ENCODE results near the gene JMJD1C. TPM values are rescaled to one million over a fixed set of nuclear protein-coding genes. Genes with fewer than 3 reads are reported as not detected.
"Not testable (repeated sequence)": the region's sequence is repeated elsewhere in the genome, so short reads cannot be mapped to it uniquely, and the experiment has no call there.

The JMJD1C gene
- total RNA-seq, 2 donors from 2014 or later = 68.7 to 74.5 TPM

GRCh38 chr10:63313066-63313717, 152.6 kb downstream of the JMJD1C start:
- H3K4me3 Mint-ChIP-seq = no peak overlapping the region
- no peaks in the 10 kb centered on the region for H3K36me3 Mint-ChIP-seq (ENCODE audit: low read depth)
- H3K27ac Mint-ChIP-seq = no peak overlapping the region
- peaks cover 5% of the 10 kb centered on the region for H3K4me1 Mint-ChIP-seq
- ATAC-seq (replicated peaks) = no peak
- no peaks in the 10 kb centered on the region for H3K27me3 Mint-ChIP-seq
- H3K9me3 Mint-ChIP-seq = no peaks in the 10 kb centered on the region

DNA sequence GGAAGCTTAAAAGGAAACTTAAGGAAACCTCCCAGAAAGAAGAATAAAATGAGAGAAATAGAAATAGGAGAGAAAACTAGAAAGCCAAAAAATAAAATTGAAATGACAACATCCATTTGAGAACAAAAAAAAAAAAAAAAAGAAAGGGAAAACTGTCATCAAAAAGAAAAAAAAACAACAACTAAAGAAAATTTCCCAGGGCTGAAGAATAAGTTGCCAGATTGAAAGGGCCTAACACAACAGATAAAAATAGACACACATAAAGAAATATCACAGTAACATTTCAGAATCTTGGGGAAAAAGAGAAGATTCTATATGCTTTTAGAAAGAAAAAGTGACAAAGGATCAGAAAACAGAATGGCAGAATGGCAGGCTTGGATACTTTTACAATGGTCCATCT, 157.1 kb downstream of the JMJD1C start:
- Mint-ChIP-seq H3K4me1 (peaks cover 5% of the 10 kb centered on the region), H3K4me3 (no peak overlapping the region), H3K9me3 (no peaks in the 10 kb centered on the region), H3K27ac (peak overlapping the region; percentile 71), H3K27me3 (no peaks in the 10 kb centered on the region), H3K36me3 (ENCODE audit: low read depth) (no peaks in the 10 kb centered on the region)
- no peak for ATAC-seq (replicated peaks)

DNA sequence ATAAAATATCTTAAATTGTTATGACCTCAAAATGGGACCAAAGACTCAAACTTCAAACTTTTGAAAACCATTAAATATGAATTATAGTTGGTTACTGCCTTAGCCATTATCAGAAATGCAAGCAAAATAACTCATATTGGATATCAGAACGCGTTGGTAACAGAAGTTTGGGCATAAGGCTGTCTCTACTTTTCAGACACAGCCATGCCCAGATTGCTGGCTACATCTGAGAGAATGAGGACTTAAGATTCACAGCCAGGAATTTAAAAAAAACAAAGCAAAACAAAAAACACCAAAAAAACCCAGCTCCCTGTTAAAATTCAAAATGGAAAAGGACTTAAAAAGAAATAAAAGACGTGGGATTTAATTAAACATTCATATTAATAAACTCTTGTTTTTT, 161.6 kb downstream of the JMJD1C start:
- Mint-ChIP-seq H3K9me3 (no peaks in the 10 kb centered on the region), H3K4me1 (peaks cover 10% of the 10 kb centered on the region), H3K27me3 (no peaks in the 10 kb centered on the region), H3K36me3 (ENCODE audit: low read depth) (no peaks in the 10 kb centered on the region), H3K27ac (no peak overlapping the region), H3K4me3 (no peak overlapping the region)
- no peak for ATAC-seq (replicated peaks)

GRCh38 chr10:63300801-63301200, 165.0 kb downstream of the JMJD1C start:
- Mint-ChIP-seq H3K4me3 (no peak overlapping the region), H3K36me3 (ENCODE audit: low read depth) (no peaks in the 10 kb centered on the region), H3K9me3 (no peaks in the 10 kb centered on the region), H3K27me3 (no peaks in the 10 kb centered on the region), H3K27ac (no peak overlapping the region), H3K4me1 (peaks cover 5% of the 10 kb centered on the region)
- no peak for ATAC-seq (replicated peaks)

DNA sequence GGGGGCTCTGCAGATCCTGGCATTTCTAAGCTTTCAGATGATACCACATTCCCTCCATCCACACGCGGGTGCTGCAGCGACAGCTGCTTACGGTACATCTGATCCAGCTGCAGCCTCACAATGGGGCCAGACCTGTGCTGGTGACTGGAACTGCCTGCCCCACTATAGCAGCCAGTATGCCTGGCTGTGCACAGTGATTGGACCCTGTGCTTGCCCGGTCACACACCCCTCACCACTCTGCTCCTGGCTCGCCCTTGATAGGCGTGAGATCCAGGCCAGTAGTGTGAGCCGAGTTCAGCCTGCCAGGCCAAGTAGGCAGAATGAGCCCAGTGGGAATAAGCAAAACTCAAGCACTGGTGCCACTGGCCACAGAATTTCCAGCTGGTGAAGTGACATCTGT, 167.8 kb downstream of the JMJD1C start:
- Mint-ChIP-seq H3K9me3 (no peaks in the 10 kb centered on the region), H3K27ac (peak overlapping the region; percentile 9), H3K27me3 (no peaks in the 10 kb centered on the region), H3K4me3 (no peak overlapping the region), H3K36me3 (ENCODE audit: low read depth) (no peaks in the 10 kb centered on the region), H3K4me1 (peaks cover 11% of the 10 kb centered on the region)
- ATAC-seq (replicated peaks) = no peak

GRCh38 chr10:63294781-63295180, 171.0 kb downstream of the JMJD1C start:
- no peak overlapping the region for H3K4me3 Mint-ChIP-seq
- H3K4me1 Mint-ChIP-seq = peaks cover 7% of the 10 kb centered on the region
- ATAC-seq (replicated peaks) = no peak
- no peak overlapping the region for H3K27ac Mint-ChIP-seq
- no peaks in the 10 kb centered on the region for H3K27me3 Mint-ChIP-seq
- no peaks in the 10 kb centered on the region for H3K9me3 Mint-ChIP-seq
- H3K36me3 Mint-ChIP-seq (ENCODE audit: low read depth) = no peaks in the 10 kb centered on the region

DNA sequence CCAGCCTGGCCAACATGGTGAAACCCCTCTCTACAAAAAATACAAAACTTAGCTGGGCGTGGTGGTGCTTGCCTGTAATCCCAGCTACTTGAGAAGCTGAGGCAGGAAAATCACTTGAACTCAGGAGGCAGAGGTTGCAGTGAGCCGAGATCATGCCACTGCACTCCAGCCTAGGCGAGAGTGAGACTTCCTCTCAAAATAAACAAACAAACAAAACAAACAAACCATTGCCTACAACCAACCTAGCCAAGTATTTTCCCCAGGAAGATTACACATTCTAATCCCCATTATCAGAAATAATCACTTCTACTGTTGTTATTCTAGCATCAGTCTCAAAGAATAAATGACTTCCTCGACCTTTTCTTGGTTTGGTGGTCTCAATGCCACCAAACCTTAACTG, 172.9 kb downstream of the JMJD1C start:
- not testable (repeated sequence) for H3K4me3 Mint-ChIP-seq; H3K27ac Mint-ChIP-seq; H3K4me1 Mint-ChIP-seq; H3K36me3 Mint-ChIP-seq (ENCODE audit: low read depth); H3K9me3 Mint-ChIP-seq; ATAC-seq (replicated peaks); H3K27me3 Mint-ChIP-seq

DNA sequence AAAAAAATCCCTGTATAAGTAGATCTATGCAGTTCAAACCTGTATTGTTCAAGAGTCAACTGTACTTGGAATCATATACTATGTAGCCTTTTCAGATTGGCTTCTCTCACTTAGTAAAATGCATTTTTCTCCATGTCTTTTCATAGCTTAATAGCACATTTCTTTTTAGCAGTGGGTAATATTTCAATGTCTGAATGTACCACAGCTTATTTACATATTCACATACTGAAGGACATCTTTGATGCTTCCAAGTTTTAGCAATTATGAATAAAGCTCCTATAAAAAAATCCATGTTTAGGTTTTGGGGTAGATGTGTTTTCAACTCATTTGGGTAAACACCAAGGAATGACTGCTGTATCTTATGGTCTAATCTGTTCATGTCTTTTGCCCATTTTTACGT, 177.6 kb downstream of the JMJD1C start:
- no peaks in the 10 kb centered on the region for H3K9me3 Mint-ChIP-seq
- no peak for ATAC-seq (replicated peaks)
- no peak overlapping the region for H3K4me3 Mint-ChIP-seq
- no peak overlapping the region for H3K27ac Mint-ChIP-seq
- no peaks in the 10 kb centered on the region for H3K36me3 Mint-ChIP-seq (ENCODE audit: low read depth)
- H3K4me1 Mint-ChIP-seq = peaks cover 4% of the 10 kb centered on the region
- no peaks in the 10 kb centered on the region for H3K27me3 Mint-ChIP-seq

DNA sequence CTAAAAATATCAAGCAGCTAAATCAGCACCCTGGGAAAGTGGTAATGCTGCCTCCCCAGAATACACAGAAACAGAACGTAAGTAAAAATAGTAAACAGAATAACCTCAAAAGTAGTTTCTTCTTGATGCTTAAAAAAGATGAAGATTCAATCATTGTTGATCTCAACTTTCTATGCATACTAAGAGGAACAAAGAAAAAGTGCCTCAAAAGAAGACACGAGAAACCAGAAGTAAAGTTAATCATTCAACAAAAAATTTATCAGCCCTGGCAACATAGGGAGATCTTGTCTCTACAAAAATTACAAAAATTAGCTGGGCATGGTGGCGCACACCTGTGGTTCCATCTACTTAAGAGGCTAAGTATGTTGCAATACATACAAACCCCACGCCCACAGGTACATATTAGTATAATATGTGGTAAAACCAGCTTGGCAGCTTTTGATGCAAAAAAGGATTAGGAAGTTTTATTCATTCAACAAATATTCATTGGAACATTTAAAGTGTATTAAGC, 179.0 kb downstream of the JMJD1C start:
- no peaks in the 10 kb centered on the region for H3K36me3 Mint-ChIP-seq (ENCODE audit: low read depth)
- peak overlapping the region; percentile 19 for H3K27ac Mint-ChIP-seq
- no peak overlapping the region for H3K4me3 Mint-ChIP-seq
- H3K9me3 Mint-ChIP-seq = no peaks in the 10 kb centered on the region
- H3K4me1 Mint-ChIP-seq = no peaks in the 10 kb centered on the region
- ATAC-seq (replicated peaks) = no peak
- H3K27me3 Mint-ChIP-seq = no peaks in the 10 kb centered on the region

- Mint-ChIP-seq H3K4me1 (no peaks in the 10 kb centered on the region), H3K9me3 (no peaks in the 10 kb centered on the region), H3K27me3 (no peaks in the 10 kb centered on the region), H3K36me3 (ENCODE audit: low read depth) (no peaks in the 10 kb centered on the region), H3K4me3 (no peak overlapping the region), H3K27ac (peak overlapping the region; percentile 19)
- no peak for ATAC-seq (replicated peaks)
Measured at GRCh38 chr10:63286340-63286739, 179.4 kb downstream of the JMJD1C start.

GRCh38 chr10:63283901-63284300, 181.9 kb downstream of the JMJD1C start:
- not testable (repeated sequence) for H3K4me3 Mint-ChIP-seq; H3K9me3 Mint-ChIP-seq; H3K27me3 Mint-ChIP-seq; H3K27ac Mint-ChIP-seq; ATAC-seq (replicated peaks); H3K36me3 Mint-ChIP-seq (ENCODE audit: low read depth); H3K4me1 Mint-ChIP-seq

DNA sequence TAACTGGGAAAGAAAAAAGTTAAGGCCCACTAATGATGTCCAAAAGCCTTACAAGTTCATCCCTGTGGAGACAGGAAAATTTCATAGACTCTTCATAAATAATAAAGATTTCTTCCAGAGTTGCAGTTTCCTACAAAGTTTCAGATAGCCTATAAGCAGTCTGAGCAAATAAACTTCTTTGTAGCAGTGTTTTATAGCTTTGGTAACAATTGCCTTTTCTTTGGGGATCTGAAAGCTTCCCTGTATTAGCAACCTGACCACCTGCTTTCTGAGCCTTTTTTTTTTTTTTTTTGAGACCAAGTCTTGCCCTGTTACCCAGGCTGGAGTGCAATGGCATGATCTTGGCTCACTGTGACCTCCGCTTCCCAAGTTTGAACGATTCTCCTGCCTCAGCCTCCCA, 182.7 kb downstream of the JMJD1C start:
- H3K27ac Mint-ChIP-seq = no peak overlapping the region
- no peak overlapping the region for H3K4me3 Mint-ChIP-seq
- no peaks in the 10 kb centered on the region for H3K9me3 Mint-ChIP-seq
- no peaks in the 10 kb centered on the region for H3K27me3 Mint-ChIP-seq
- no peak for ATAC-seq (replicated peaks)
- H3K36me3 Mint-ChIP-seq (ENCODE audit: low read depth) = no peaks in the 10 kb centered on the region
- H3K4me1 Mint-ChIP-seq = no peaks in the 10 kb centered on the region

- H3K36me3 Mint-ChIP-seq (ENCODE audit: low read depth) = no peaks in the 10 kb centered on the region
- H3K27me3 Mint-ChIP-seq = no peaks in the 10 kb centered on the region
- H3K4me1 Mint-ChIP-seq = no peaks in the 10 kb centered on the region
- H3K27ac Mint-ChIP-seq = no peak overlapping the region
- no peak for ATAC-seq (replicated peaks)
- no peak overlapping the region for H3K4me3 Mint-ChIP-seq
- no peaks in the 10 kb centered on the region for H3K9me3 Mint-ChIP-seq
Measured at GRCh38 chr10:63281967-63282366, 183.8 kb downstream of the JMJD1C start.

DNA sequence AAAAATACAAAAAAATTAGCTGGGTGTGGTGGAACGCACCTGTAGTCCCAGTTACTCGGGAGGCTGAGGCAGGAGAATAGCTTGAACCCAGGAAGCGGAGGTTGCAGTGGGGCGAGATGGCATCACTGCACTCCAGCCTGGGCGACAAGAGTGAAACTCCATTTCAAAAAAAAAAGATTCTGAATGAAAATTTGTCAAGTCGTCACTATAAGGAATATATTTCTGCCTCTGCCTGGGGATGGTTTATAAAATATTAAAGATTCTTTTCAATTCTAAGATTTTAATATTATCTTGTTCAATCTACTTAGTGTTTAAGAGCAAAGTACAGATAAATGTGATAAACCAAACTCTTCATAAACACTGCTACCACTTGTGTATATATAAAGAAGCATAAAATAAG, 185.4 kb downstream of the JMJD1C start:
- Mint-ChIP-seq H3K4me3 (no peak overlapping the region), H3K4me1 (no peaks in the 10 kb centered on the region), H3K36me3 (ENCODE audit: low read depth) (no peaks in the 10 kb centered on the region), H3K27ac (no peak overlapping the region), H3K9me3 (no peaks in the 10 kb centered on the region), H3K27me3 (no peaks in the 10 kb centered on the region)
- ATAC-seq (replicated peaks) = no peak

GRCh38 chr10:63275094-63275493, 190.7 kb downstream of the JMJD1C start:
- no peak overlapping the region for H3K4me3 Mint-ChIP-seq

DNA sequence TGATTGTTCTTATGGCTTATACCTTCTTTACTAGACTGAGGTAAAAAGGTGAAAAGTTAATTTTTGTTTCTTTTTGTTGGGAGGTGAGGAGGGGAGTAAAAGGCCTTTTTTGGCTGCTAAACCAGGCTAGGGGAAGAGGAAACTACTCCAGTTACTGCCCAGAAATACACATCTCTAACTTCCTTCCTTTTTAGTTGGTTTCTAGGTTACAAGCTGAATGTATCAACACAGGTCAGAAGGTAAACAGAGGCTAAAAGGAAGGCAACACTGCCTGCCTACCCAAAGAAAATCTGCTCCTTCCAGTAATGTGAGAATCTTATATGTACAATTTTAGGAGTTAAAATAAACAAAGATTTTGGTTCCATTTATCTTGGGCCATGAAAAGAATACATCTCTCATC, 192.2 kb downstream of the JMJD1C start:
- H3K4me3 Mint-ChIP-seq = peak overlapping the region; percentile 62
- peaks cover 6% of the 10 kb centered on the region for H3K36me3 Mint-ChIP-seq (ENCODE audit: low read depth)
- no peak for ATAC-seq (replicated peaks)

More at GRCh38 chr10:63275094-63275493, 190.7 kb downstream of the JMJD1C start:
- no peak for ATAC-seq (replicated peaks)
- no peaks in the 10 kb centered on the region for H3K36me3 Mint-ChIP-seq (ENCODE audit: low read depth)
- no peak overlapping the region for H3K27ac Mint-ChIP-seq
- peaks cover 21% of the 10 kb centered on the region for H3K4me1 Mint-ChIP-seq
- no peaks in the 10 kb centered on the region for H3K27me3 Mint-ChIP-seq
- H3K9me3 Mint-ChIP-seq = no peaks in the 10 kb centered on the region

More for the DNA sequence above, 192.2 kb downstream of the JMJD1C start:
- no peaks in the 10 kb centered on the region for H3K9me3 Mint-ChIP-seq
- peak overlapping the region; percentile 90 for H3K27ac Mint-ChIP-seq
- peaks cover 21% of the 10 kb centered on the region for H3K4me1 Mint-ChIP-seq
- no peaks in the 10 kb centered on the region for H3K27me3 Mint-ChIP-seq

Measured in activated T-helper 17 cell treated with anti-CD3 and anti-CD28 coated beads, Interleukin-2, amount 50 U/mL, for 72 hours (primary cell).